Activated CD8-positive, alpha-beta T cell treated with anti-CD3 and anti-CD28 coated beads for 36 hours (primary cell): Measurements from ENCODE around the gene ZC3H18. TPM values are rescaled to one million over a fixed set of nuclear protein-coding genes. Genes with fewer than 3 reads are reported as not detected.

Source experiments
- ATAC-seq: fragments of 200-7000 bp; cut with Tn5 transposase; one replicate; pipeline ENCODE4 v1.10.0; 2021; ENCODE audit warnings: mild to moderate bottlenecking, moderate library complexity
- CTCF ChIA-PET: fragments of 350-600 bp; sonication (Branson Sonifier 250); formaldehyde crosslinking; loops from one replicate; lab custom pipeline; 2021; ENCODE audit warnings: antibody characterized with exemption; lab: Charles Lee
- POLR2A ChIA-PET: fragments of 350-600 bp; sonication (Branson Sonifier 250); formaldehyde crosslinking; loops from one replicate; lab custom pipeline; 2021; ENCODE audit warnings: antibody characterized with exemption; lab: Charles Lee
- DNase-seq: peaks from one replicate; pipeline ENCODE4 v3.0.0-alpha.2; 2020
- H3K27ac Mint-ChIP-seq: one replicate; pipeline ENCODE4 v1.8.0; 2021; ENCODE audit warnings: mild to moderate bottlenecking, mixed read lengths
- H3K27me3 Mint-ChIP-seq: one replicate; pipeline ENCODE4 v1.8.0; 2021; ENCODE audit warnings: mixed read lengths
- H3K36me3 Mint-ChIP-seq: one replicate; pipeline ENCODE4 v1.8.0; 2021; ENCODE audit warnings: low read depth, mixed read lengths
- H3K4me1 Mint-ChIP-seq: one replicate; pipeline ENCODE4 v1.8.0; 2021; ENCODE audit warnings: low read depth, mixed read lengths
- H3K4me3 Mint-ChIP-seq: one replicate; pipeline ENCODE4 v1.8.0; 2021; ENCODE audit warnings: mild to moderate bottlenecking, moderate library complexity, mixed read lengths
- H3K9me3 Mint-ChIP-seq: one replicate; pipeline ENCODE4 v1.8.0; 2021; ENCODE audit warnings: mixed read lengths
- intact Hi-C: fragments of 100-400 bp; cut with micrococcal nuclease; formaldehyde crosslinking; loops from one replicate; pipeline ENCODE4 v1.10.0; 2022
- total RNA-seq, 2 experiments: library from RNA; stranded (reverse); gene quantifications; one replicate each; pipeline ENCODE4 v1.2.3, GENCODE V29; 2021
- TF ChIP-seq, protein P1 (sequence below): fragments of 200-600 bp; IDR thresholded peaks from one replicate; pipeline ENCODE4 v1.8.0; 2022; ENCODE audit warnings: antibody characterized with exemption, mild to moderate bottlenecking

ZC3H18 gene
- total RNA-seq, 2 experiments from 2014 or later = 67.7 to 73.5 TPM

DNA sequence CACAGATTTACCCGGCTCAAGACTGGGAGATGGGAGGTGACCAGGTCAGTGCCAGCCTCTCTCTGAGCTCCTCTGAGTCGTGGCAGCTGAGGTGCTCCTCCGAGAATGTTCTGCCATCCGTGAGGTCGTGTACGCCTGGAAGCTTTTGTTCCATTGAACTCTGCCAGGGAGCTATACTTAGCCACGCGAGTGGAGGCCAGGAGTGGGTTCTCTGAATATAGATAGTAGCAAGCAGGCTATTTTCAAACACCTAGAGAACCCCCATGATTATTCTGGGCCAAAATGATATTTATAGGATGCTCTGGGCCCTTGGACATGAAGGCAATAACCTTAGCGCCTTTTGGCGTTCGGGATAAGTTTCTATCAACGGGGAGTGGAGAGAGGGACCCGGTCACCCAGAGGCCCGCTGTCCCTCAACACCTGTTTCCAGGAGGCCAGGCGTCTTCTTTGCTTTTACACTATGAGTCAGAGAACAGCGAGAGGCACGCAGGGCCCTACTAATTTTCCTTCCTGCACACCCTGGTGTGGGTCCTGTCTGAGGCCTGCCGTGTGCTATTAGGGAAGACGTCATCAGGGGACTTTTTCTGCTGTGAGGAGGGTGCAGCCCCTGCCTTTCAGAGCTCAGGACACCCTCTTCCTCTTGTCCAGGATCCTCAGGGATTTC, 103.6 kb downstream of the ZC3H18 start:
- H3K4me1 Mint-ChIP-seq = no peaks in the 10 kb centered on the region
- H3K27me3 Mint-ChIP-seq = no peaks in the 10 kb centered on the region
- H3K4me3 Mint-ChIP-seq = no peak overlapping the region
- ChIA-PET CTCF (interaction anchor here (1.1 kb wide), 1 partner anchor 9 kb away, joined by 3 read pairs; no protein-coding TSS in a partner anchor), POLR2A (interaction anchor here (1.0 kb wide), 1 partner anchor 24 kb away, joined by 4 read pairs; no protein-coding TSS in a partner anchor)
- no peaks in the 10 kb centered on the region for H3K9me3 Mint-ChIP-seq
- H3K27ac Mint-ChIP-seq = no peak overlapping the region
- no peaks in the 10 kb centered on the region for H3K36me3 Mint-ChIP-seq
- intact Hi-C loops = no loop called here
- ATAC-seq (no peak), DNase-seq (no peak)
- TF ChIP-seq, protein P1, sequence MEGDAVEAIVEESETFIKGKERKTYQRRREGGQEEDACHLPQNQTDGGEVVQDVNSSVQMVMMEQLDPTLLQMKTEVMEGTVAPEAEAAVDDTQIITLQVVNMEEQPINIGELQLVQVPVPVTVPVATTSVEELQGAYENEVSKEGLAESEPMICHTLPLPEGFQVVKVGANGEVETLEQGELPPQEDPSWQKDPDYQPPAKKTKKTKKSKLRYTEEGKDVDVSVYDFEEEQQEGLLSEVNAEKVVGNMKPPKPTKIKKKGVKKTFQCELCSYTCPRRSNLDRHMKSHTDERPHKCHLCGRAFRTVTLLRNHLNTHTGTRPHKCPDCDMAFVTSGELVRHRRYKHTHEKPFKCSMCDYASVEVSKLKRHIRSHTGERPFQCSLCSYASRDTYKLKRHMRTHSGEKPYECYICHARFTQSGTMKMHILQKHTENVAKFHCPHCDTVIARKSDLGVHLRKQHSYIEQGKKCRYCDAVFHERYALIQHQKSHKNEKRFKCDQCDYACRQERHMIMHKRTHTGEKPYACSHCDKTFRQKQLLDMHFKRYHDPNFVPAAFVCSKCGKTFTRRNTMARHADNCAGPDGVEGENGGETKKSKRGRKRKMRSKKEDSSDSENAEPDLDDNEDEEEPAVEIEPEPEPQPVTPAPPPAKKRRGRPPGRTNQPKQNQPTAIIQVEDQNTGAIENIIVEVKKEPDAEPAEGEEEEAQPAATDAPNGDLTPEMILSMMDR = no peak

DNA sequence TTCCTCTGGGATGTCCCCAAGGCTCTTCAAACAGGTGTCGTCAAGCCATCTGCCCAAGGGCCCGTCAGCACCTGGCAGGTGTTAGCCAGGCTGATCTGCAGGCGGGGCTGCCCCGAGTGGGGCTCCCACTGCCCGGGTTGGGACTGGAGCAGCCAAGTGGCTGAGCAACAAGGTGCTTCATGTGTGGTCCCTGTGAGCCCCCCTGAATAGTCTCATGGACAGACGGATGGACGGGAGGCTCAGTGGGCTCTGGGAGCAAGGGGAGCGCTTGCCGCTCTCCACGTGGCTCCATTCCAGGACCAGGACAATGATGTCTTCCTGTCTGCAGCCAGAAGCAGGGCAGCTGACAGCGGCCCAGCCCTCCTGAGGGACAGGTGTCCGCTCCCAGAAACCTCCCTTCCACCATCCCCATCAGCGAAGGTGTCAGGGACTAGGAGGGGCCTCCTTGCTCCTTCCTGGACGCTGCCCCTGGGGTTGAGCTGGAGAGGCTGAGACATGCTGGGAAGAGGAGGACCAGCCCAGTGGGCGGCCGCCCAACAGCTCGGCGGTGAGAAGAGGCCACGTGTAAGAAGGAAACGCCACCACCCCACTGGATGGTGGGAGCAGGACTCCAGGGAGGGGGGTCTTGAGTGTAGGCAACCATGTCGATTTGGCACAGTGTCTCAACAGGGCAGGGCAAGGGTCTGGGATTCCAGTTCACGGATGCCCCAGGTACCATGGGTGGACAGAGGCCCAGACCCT, 106.5 kb downstream of the ZC3H18 start:
- Mint-ChIP-seq H3K36me3 (peaks cover 2% of the 10 kb centered on the region), H3K27me3 (no peaks in the 10 kb centered on the region), H3K4me3 (no peak overlapping the region), H3K9me3 (no peaks in the 10 kb centered on the region), H3K27ac (no peak overlapping the region), H3K4me1 (peaks cover 9% of the 10 kb centered on the region)
- TF ChIP-seq, protein P1 = no peak
- POLR2A ChIA-PET = interaction anchor here (1.0 to 2.2 kb wide), 2 partner anchors 10 to 12 kb away, joined by 3 to 7 read pairs; no protein-coding TSS in a partner anchor
- intact Hi-C loops = no loop called here
- ATAC-seq = no peak
- CTCF ChIA-PET = interaction anchor here (1.3 kb wide), 1 partner anchor 14 kb away, joined by 6 read pairs; the partner anchor contains the start of gene MVD
- DNase-seq = no peak

DNA sequence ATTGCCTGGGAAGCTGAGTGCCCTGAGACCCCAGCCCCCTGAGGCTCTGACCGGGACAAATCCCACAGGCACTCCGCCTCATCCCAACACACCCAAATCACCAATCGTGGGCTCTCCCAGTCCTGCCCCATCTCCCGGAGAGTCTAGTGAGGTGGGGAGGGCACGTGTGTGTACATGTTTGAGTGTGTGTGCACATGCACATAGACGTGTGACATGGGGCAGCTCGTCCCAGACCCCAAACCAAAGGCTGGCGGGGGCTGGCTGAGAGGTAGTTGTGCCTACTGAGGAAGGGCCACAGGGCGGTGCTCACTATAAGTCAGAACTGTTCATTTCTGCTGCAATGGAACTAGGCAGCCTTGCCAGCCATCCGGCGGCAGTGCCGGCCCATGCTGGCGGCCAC, 107.5 kb downstream of the ZC3H18 start:
- ChIA-PET CTCF (interaction anchor here (1.3 kb wide), 1 partner anchor 15 kb away, joined by 6 read pairs; the partner anchor contains the start of gene MVD), POLR2A (interaction anchor here (0.7 to 2.2 kb wide), 3 partner anchors 8 to 13 kb away, joined by 4 to 7 read pairs (median 6); no protein-coding TSS in a partner anchor)
- H3K27me3 Mint-ChIP-seq = no peaks in the 10 kb centered on the region
- H3K27ac Mint-ChIP-seq = no peak overlapping the region
- no peak for DNase-seq
- H3K4me3 Mint-ChIP-seq = no peak overlapping the region
- TF ChIP-seq, protein P1 = no peak
- no peak for ATAC-seq
- H3K4me1 Mint-ChIP-seq = peaks cover 18% of the 10 kb centered on the region
- H3K36me3 Mint-ChIP-seq = peaks cover 2% of the 10 kb centered on the region
- intact Hi-C loops = no loop called here
- H3K9me3 Mint-ChIP-seq = no peaks in the 10 kb centered on the region

DNA sequence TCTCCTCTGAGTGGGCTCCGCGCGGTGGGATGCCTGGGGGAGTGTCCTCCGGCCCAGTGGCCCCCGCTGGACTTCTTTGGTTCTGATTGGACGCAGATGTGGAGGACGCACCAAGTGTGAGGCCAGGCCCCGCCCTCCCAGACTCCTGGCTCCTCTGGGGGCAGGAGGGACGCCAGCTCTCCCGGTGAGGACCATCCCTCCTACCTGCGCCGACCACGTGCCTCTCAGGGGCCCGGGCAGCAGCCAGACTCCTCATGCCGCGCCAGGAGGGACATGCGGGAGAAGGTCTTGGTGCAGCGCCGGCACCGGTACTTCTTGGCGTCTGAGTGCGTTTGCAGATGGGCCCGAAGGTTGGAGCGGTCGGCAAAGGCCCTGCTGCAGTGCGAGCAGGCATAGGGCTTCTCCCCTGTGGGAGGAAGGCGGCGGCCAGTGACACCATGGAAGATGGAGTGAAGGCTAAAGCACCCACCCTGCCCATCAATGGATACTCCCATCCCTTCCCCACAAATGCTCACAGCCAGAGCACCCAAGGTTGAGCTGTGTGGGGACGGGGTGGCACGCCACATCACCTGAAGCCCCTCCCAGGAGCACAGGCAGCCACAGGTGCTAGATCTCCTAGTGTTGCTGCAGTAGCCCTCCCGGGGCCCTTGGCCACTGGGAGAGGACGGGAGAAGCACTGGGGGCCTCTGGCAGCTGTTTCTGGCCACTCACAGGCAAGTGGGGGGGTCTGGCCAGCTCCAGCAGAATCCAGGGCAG, 108.2 kb downstream of the ZC3H18 start:
- no peaks in the 10 kb centered on the region for H3K9me3 Mint-ChIP-seq
- no peak overlapping the region for H3K4me3 Mint-ChIP-seq
- intact Hi-C loops = no loop called here
- peaks cover 2% of the 10 kb centered on the region for H3K36me3 Mint-ChIP-seq
- H3K27ac Mint-ChIP-seq = no peak overlapping the region
- no peaks in the 10 kb centered on the region for H3K27me3 Mint-ChIP-seq
- peaks cover 18% of the 10 kb centered on the region for H3K4me1 Mint-ChIP-seq
- ATAC-seq (no peak), DNase-seq (no peak)
- CTCF ChIA-PET = no interaction called here
- TF ChIP-seq, protein P1 = no peak
- POLR2A ChIA-PET = interaction anchor here (1.6 kb wide), 1 partner anchor 9 kb away, joined by 6 read pairs; no protein-coding TSS in a partner anchor
